HFF-Myc (cell line): Measurements from ENCODE around the gene TMTC4.

ENCODE experiments used
- DNase-seq: peaks from one replicate; pipeline ENCODE4 v3.0.0-alpha.2; 2011; ENCODE audit warnings: low read depth; ENCODE audit errors: extremely low read depth
- H3K4me3 ChIP-seq: replicated peaks from 2 replicates; pipeline ENCODE4 v1.5.1; 2011; ENCODE audit warnings: low read depth, mild to moderate bottlenecking, control low read depth, low read length
- TF ChIP-seq, protein P1 (sequence below): IDR thresholded peaks from 2 replicates; pipeline ENCODE4 v1.5.1; 2012; ENCODE audit warnings: mild to moderate bottlenecking, low read depth, low read length, control low read depth; ENCODE audit errors: missing control alignments

TMTC4 gene

GRCh38 chr13:100602493-100603111 lies 72.0 kb downstream of the TMTC4 start:
- H3K4me3 ChIP-seq = no peak overlapping the region
- TF ChIP-seq, protein P1, sequence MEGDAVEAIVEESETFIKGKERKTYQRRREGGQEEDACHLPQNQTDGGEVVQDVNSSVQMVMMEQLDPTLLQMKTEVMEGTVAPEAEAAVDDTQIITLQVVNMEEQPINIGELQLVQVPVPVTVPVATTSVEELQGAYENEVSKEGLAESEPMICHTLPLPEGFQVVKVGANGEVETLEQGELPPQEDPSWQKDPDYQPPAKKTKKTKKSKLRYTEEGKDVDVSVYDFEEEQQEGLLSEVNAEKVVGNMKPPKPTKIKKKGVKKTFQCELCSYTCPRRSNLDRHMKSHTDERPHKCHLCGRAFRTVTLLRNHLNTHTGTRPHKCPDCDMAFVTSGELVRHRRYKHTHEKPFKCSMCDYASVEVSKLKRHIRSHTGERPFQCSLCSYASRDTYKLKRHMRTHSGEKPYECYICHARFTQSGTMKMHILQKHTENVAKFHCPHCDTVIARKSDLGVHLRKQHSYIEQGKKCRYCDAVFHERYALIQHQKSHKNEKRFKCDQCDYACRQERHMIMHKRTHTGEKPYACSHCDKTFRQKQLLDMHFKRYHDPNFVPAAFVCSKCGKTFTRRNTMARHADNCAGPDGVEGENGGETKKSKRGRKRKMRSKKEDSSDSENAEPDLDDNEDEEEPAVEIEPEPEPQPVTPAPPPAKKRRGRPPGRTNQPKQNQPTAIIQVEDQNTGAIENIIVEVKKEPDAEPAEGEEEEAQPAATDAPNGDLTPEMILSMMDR = no peak
- no peak for DNase-seq

GRCh38 chr13:100601716-100602115 lies 72.9 kb downstream of the TMTC4 start:
- TF ChIP-seq, protein P1 = no peak
- no peak overlapping the region for H3K4me3 ChIP-seq
- DNase-seq = no peak

GRCh38 chr13:100600915-100601314 lies 73.7 kb downstream of the TMTC4 start:
- H3K4me3 ChIP-seq = no peak overlapping the region
- no peak for DNase-seq
- TF ChIP-seq, protein P1 = no peak

DNA sequence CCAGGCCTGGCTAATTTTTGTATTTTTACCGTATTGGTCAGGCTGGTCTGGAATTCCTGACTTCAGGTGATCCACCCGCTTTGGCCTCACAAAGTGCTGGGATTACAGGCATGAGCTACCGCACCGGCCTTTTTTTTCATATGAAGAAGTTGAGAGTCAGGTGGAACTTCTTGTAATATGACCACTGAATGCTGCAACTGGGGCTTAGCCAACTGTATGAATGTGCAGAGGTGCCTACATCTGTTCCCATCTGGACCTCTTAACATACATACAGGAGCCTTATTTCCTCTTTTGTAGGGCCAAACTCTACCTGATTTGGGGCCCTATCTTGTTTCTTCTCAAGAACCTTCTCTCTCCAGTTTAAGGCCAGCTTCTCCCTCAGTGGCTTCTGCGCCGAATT lies 74.1 kb downstream of the TMTC4 start:
- no peak overlapping the region for H3K4me3 ChIP-seq
- TF ChIP-seq, protein P1 = no peak
- DNase-seq = no peak

DNA sequence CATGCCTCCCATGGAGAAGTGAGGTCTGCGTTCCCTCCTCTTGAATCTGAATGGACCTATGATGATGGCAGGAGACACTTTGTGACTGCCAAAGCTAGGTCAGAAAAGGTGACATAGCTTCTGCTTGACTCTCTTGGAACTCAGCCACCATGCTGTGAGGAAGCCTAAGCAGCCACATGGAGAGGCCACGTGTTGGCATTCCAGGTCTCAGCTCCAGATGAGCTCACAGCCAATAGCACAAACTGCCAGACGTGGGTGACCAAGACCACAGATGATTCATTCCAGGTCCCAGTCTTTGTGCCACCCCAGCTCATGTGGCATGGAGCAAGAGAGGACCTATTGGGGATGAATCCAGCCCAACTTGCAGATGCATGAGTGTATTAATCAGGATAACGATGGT lies 77.3 kb downstream of the TMTC4 start:
- DNase-seq = peak; percentile 21
- H3K4me3 ChIP-seq = no peak overlapping the region
- TF ChIP-seq, protein P1 = no peak

GRCh38 chr13:100596516-100596915 lies 78.1 kb downstream of the TMTC4 start:
- DNase-seq = no peak
- H3K4me3 ChIP-seq = no peak overlapping the region
- TF ChIP-seq, protein P1 = no peak

GRCh38 chr13:100594731-100595130 lies 79.9 kb downstream of the TMTC4 start:
- TF ChIP-seq, protein P1 = peak; percentile 16
- no peak overlapping the region for H3K4me3 ChIP-seq
- DNase-seq = no peak
